Airway epithelial cell (primary cell): ENCODE measurements around the gene MARCHF5. TPM values are rescaled to one million over a fixed set of nuclear protein-coding genes. Genes with fewer than 3 reads are reported as not detected.

Experiments
- total RNA-seq: library from RNA; depleted of rRNA; stranded (reverse); fragments of >200 nt; gene quantifications from 2 replicates; pipeline ENCODE4 v1.2.3, GENCODE V29; 2015

The MARCHF5 gene, protein sequence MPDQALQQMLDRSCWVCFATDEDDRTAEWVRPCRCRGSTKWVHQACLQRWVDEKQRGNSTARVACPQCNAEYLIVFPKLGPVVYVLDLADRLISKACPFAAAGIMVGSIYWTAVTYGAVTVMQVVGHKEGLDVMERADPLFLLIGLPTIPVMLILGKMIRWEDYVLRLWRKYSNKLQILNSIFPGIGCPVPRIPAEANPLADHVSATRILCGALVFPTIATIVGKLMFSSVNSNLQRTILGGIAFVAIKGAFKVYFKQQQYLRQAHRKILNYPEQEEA
- 8.7 and 11.7 TPM in 2 replicates for total RNA-seq

GRCh38 chr10:92290837-92291615 lies at the start of gene MARCHF5, which contains the start of gene CPEB3:
Gene MARCHF5, plus strand, starts transcription at chr10:92291167. Its CDS starts 328 bp downstream, at chr10:92291495.
Gene CPEB3, minus strand, starts transcription at chr10:92291078. Its CDS starts 50,728 bp downstream, at chr10:92240350.

Other genes with a start within 250 kb of the MARCHF5 start
- gene CPEB3, start 89 bp upstream of the MARCHF5 start, total RNA-seq = 0.51 and 1.1 TPM in 2 replicates